ENCODE results near the gene UROS. TPM values are rescaled to one million over a fixed set of nuclear protein-coding genes. Genes with fewer than 3 reads are reported as not detected.

UROS gene
- polyA plus RNA-seq, 1 of the 3 experiments (the other 2 are of a cell fraction), result 49.2 TPM

- no peak overlapping the region for H3K4me2 ChIP-seq
- H3K27ac ChIP-seq (ENCODE audit: low read depth in 2 of 2, low read length in 1 of 2), result no peak overlapping the region
- CTCF ChIA-PET, result no interaction called here
- H3K79me2 ChIP-seq (ENCODE audit: insufficient read depth), result peaks cover 52% of the 10 kb centered on the region
- H3K27me3 ChIP-seq (ENCODE audit: insufficient read depth), result no peaks in the 10 kb centered on the region
- no peak overlapping the region for H3K4me3 ChIP-seq (ENCODE audit: low read depth in 2 of 2, low read length in 1 of 2)
- no peak overlapping the region for H2AFZ ChIP-seq (ENCODE audit: low read depth)
- H3K9ac ChIP-seq, result no peak overlapping the region
- H3K36me3 ChIP-seq (replicated peaks in 1 of 2; ENCODE audit: control insufficient read depth in 1 of 2, insufficient read depth in 2 of 2, low read length in 1 of 2), result peaks cover under 1 to 9% of the 10 kb centered on the region in 2 experiments
- no peaks in the 10 kb centered on the region for H3K9me3 ChIP-seq
- no peak for DNase-seq
- H3K9me2 ChIP-seq, result no peaks in the 10 kb centered on the region
- WGBS (ENCODE audit: low lambda C conversion rate), result 64% methylated on average over 1 of the region's 1 CpG
- no peak for TF ChIP-seq USF2 (IDR thresholded peaks at IDR 0.05; ENCODE audit: borderline replicate concordance, low read depth, low read length)
- no peak for TF ChIP-seq REST (IDR thresholded peaks at IDR 0.05; ENCODE audit: low read depth, low read length)
- no peak for TF ChIP-seq GABPA (IDR thresholded peaks at IDR 0.05; ENCODE audit: low read depth)
- no peak for TF ChIP-seq MEF2A (IDR thresholded peaks at IDR 0.05; ENCODE audit: borderline replicate concordance, low read depth)
- no peak for TF ChIP-seq TCF12 (IDR thresholded peaks at IDR 0.05)
- no peak for TF ChIP-seq TEAD4 (IDR thresholded peaks at IDR 0.05; ENCODE audit: borderline replicate concordance, insufficient read depth)
- no peak for TF ChIP-seq EP300 (IDR thresholded peaks at IDR 0.05; ENCODE audit: borderline replicate concordance in 1 of 2, low read depth in 1 of 2, low read length in 1 of 2)
- no peak for TF ChIP-seq NFIC (IDR thresholded peaks at IDR 0.05; ENCODE audit: borderline replicate concordance)
- no peak for TF ChIP-seq RCOR1 (IDR thresholded peaks at IDR 0.05; ENCODE audit: low read length)
- TF ChIP-seq TAF1 (IDR thresholded peaks at IDR 0.05; ENCODE audit: borderline replicate concordance, low read depth, low read length), result no peak
- TF ChIP-seq JUND (IDR thresholded peaks at IDR 0.05), result no peak
- no peak for TF ChIP-seq CHD2 (IDR thresholded peaks at IDR 0.05; ENCODE audit: low read length, partially characterized antibody)
- TF ChIP-seq SMC3 (IDR thresholded peaks at IDR 0.05; ENCODE audit: low read depth, low read length), result no peak
- POLR2A ChIA-PET, result no interaction called here
- no peaks in the 10 kb centered on the region; the same call in 1 of the 2 replicates for H4K20me1 ChIP-seq (ENCODE audit: insufficient read depth)
- no peaks in the 10 kb centered on the region for H3F3A ChIP-seq (replicated peaks; ENCODE audit: insufficient read depth)
- peaks cover 5 to 18% of the 10 kb centered on the region in 2 experiments; a peak in 3 of 4 replicates for H3K4me1 ChIP-seq (ENCODE audit: control insufficient read depth in 1 of 2, insufficient read depth in 2 of 2, low read depth in 1 of 2, low read length in 1 of 2)
Measured at GRCh38 chr10:125820701-125821100, 2.4 kb downstream of the UROS start.

- Histone ChIP-seq H3K4me3 (ENCODE audit: low read depth in 2 of 2, low read length in 1 of 2) (no peak overlapping the region), H3K27me3 (ENCODE audit: insufficient read depth) (no peaks in the 10 kb centered on the region), H3K4me2 (no peak overlapping the region), H4K20me1 (ENCODE audit: insufficient read depth) (no peaks in the 10 kb centered on the region), H3K79me2 (ENCODE audit: insufficient read depth) (peaks cover 22% of the 10 kb centered on the region), H3K4me1 (ENCODE audit: control insufficient read depth in 1 of 2, insufficient read depth in 2 of 2, low read depth in 1 of 2, low read length in 1 of 2) (peaks cover 0 to 7% of the 10 kb centered on the region in 2 experiments; a peak in 2 of 4 replicates), H3K9me3 (no peaks in the 10 kb centered on the region), H3F3A (replicated peaks; ENCODE audit: insufficient read depth) (no peaks in the 10 kb centered on the region), H3K9me2 (no peaks in the 10 kb centered on the region), H2AFZ (ENCODE audit: low read depth) (no peak overlapping the region), H3K36me3 (replicated peaks in 1 of 2; ENCODE audit: control insufficient read depth in 1 of 2, insufficient read depth in 2 of 2, low read length in 1 of 2) (peaks cover 0 to 31% of the 10 kb centered on the region in 2 experiments), H3K9ac (no peak overlapping the region), H3K27ac (ENCODE audit: low read depth in 2 of 2, low read length in 1 of 2) (no peak overlapping the region)
- ChIA-PET POLR2A (no interaction called here), CTCF (interaction anchor here (0.6 to 1.3 kb wide), 2 partner anchors 9 to 14 kb away, joined by 3 to 4 read pairs; no protein-coding TSS in a partner anchor)
- WGBS (ENCODE audit: low lambda C conversion rate), result 95% methylated on average over 6 of the region's 6 CpGs
- TF ChIP-seq RCOR1 (IDR thresholded peaks at IDR 0.05; ENCODE audit: low read length) (no peak), GABPA (IDR thresholded peaks at IDR 0.05; ENCODE audit: low read depth) (no peak), MXI1 (IDR thresholded peaks at IDR 0.05; ENCODE audit: low read depth, low read length) (no peak), TCF12 (IDR thresholded peaks at IDR 0.05) (no peak), ELF1 (IDR thresholded peaks at IDR 0.05) (no peak), YY1 (IDR thresholded peaks at IDR 0.05; ENCODE audit: low read depth) (no peak)
- DNase-seq, result no peak
Measured at GRCh38 chr10:125817337-125817946, 5.6 kb downstream of the UROS start.
